ENCODE data around the gene NUPR1. TPM values are rescaled to one million over a fixed set of nuclear protein-coding genes. Genes with fewer than 3 reads are reported as not detected.
A peak's percentile ranks its signal among the peaks of the same experiment; 100 is the strongest.

Gene NUPR1
- total and polyA plus RNA-seq, 2 experiments from 2014 or later, result not detected

DNA sequence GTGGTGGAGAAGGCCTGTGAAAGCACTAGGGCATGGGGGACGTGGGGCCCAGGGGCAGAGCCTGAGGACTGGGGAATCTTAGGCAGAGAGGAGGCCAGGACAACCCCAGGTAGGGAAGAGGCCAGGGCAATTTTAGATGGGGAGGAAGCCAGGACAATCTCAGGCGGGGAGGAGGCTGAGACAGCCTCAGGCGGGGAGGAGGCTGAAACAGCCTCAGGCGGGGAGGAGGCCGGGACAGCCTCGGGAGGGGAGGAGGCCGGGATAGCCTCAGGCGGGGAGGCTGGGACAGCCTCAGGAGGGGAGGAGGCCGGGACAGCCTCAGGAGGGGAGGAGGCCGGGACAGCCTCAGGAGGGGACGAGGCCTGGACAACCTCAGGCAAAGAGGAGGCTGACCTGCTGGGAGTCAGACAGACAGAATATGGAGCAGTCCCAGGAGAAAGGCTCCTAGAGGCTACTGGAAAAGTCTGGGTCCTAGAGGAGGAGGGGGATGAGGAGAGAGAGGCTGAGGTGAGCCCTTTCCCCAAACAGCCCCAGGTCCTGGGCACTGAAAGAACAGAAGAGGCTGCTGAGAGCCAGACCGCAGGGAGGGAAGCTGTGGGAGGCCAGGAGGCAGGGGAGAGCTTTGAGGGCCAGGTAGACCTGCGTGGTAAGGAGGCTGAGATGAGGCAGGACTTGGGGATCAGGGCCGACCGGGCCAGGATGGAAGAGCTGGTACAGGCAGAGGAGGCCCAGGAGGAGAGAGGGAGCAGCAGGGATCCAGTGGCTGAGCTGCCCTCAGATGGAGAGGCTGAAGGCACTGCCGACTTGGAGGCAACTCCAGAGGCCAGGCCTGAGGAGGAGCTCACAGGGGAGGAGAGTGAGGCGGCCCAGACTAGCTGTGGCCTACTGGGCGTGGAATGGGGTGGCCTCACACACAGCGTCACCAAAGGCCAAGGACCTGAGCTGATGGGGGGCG is 42.7 kb downstream of the NUPR1 start:
- Histone ChIP-seq H3K27ac (no peak overlapping the region), H3K4me3 (no peak overlapping the region), H3K4me1 (ENCODE audit: low read depth) (no peaks in the 10 kb centered on the region), H3K9me3 (ENCODE audit: low read depth) (no peaks in the 10 kb centered on the region), H3K36me3 (no peaks in the 10 kb centered on the region), H3K27me3 (no peaks in the 10 kb centered on the region)
- no peak for TF ChIP-seq CTCF (IDR thresholded peaks at IDR 0.05; ENCODE audit: low read depth, low read length)
- no peak for DNase-seq (ENCODE audit: low read depth in 1 of 2, low spot score in 1 of 2)

GRCh38 chr16:28495098-28495793 is 43.5 kb downstream of the NUPR1 start:
- no peak for DNase-seq (ENCODE audit: low read depth in 1 of 2, low spot score in 1 of 2)
- Histone ChIP-seq H3K27ac (no peak overlapping the region), H3K4me3 (no peak overlapping the region)

DNA sequence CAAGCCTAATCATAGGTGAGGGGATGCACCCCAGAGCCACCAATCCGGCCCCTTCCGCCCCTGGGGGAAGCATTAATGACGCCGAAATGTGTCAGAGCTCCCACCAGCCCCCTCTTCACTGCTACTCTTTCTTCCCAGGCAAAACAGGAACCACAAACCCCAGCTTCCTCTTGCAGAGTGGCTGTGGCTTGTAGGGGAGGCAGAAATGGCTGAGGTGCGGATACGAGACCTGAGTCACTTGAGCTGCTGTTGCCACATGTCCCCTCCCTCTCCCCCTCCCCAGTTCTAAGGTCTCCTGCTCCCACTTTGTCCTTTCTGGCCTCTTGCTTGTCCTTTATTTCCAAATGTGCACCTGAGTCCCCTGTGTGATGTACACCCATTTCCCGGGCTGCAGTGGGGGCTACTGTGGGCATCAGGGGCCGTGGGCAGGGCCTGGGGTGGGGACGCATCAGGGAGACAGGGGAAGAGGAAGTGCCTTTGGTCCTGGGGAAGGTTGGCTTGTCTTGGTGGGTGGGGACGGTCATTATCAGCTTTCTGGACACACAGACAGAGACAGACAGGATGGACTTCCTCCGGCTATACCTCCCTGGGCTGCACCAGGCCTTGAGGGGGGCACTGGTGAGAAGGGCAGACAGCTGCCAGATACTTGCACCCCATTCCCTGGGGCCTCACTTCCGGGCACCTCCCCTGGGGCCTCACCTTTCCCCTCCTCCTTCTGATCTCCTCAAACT is 44.5 kb downstream of the NUPR1 start, which contains the start of gene APOBR:
Gene APOBR, plus strand, starts transcription at position 523 of the 731 bp plus-strand sequence. Its CDS starts 39 bp downstream, at position 562.
- Histone ChIP-seq H3K36me3 (no peaks in the 10 kb centered on the region), H3K9me3 (ENCODE audit: low read depth) (no peaks in the 10 kb centered on the region), H3K27me3 (no peaks in the 10 kb centered on the region), H3K4me3 (no peak within 1 kb of the TSS), H3K4me1 (ENCODE audit: low read depth) (no peaks in the 10 kb centered on the region), H3K27ac (no peak within 1 kb of the TSS)
- no peak for TF ChIP-seq CTCF (IDR thresholded peaks at IDR 0.05; ENCODE audit: low read depth, low read length)
- no peak for DNase-seq (ENCODE audit: low read depth in 1 of 2, low spot score in 1 of 2)

More at GRCh38 chr16:28495098-28495793, 43.5 kb downstream of the NUPR1 start:
- TF ChIP-seq CTCF (IDR thresholded peaks at IDR 0.05; ENCODE audit: low read depth, low read length), result no peak
- no peaks in the 10 kb centered on the region for H3K4me1 ChIP-seq (ENCODE audit: low read depth)
- no peaks in the 10 kb centered on the region for H3K36me3 ChIP-seq
- no peaks in the 10 kb centered on the region for H3K27me3 ChIP-seq
- H3K9me3 ChIP-seq (ENCODE audit: low read depth), result no peaks in the 10 kb centered on the region

DNA sequence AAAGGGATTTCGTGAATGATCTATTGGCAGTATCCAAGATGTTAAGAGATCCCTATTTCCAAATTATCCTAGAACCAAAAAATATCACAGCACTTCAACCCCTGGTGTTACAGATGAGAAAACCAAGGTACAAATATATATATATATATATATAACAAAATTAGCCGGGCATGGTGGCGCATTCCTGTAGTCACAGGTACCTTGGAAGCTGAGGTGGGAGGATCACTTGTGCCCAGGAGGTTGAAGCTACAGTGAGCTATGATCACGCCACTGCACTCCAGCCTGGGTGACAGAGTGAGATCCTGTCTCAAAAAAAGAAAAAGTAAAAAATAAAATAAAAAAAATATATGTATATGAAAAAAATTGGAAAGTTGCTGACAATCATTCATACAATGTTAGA is 46.3 kb downstream of the NUPR1 start:
- Histone ChIP-seq H3K4me3 (peak overlapping the region; percentile 78), H3K9me3 (ENCODE audit: low read depth) (no peaks in the 10 kb centered on the region), H3K27me3 (no peaks in the 10 kb centered on the region), H3K4me1 (ENCODE audit: low read depth) (no peaks in the 10 kb centered on the region), H3K36me3 (peaks cover 4% of the 10 kb centered on the region), H3K27ac (peak overlapping the region; percentile 97)
- DNase-seq (ENCODE audit: low read depth in 1 of 2, low spot score in 1 of 2), result no peak
- no peak for TF ChIP-seq CTCF (IDR thresholded peaks at IDR 0.05; ENCODE audit: low read depth, low read length)

DNA sequence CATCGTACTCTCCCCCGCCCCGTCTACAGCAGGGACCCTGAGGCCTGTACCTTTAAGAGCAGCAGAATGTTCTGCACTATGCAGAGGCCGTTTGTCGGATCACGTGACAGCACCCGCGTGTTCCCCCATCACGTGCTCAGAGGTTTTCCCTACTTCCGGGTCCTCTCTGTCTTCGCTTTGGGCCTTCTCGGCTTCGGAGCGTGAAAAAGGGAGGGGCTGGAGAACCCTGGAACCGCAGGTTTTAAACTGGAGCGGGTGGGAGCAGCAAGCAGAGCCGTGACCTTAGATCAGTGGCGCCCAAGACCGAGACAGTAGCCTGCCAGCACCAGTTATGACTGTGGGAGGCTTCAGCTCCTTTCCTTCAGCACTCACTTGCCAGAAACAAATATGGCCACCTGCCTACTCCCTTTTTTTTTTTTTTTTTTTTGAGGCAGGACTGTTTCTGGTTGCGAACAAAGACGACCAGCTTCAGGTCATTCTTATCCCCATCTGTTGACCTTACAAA is 46.8 kb downstream of the NUPR1 start, which contains the start of gene CLN3:
Gene CLN3, minus strand, starts transcription at position 105 of the 505 bp plus-strand sequence. CDS start 315 bp downstream, outside the sequence.
- Histone ChIP-seq H3K4me1 (ENCODE audit: low read depth) (no peaks in the 10 kb centered on the region), H3K27me3 (no peaks in the 10 kb centered on the region), H3K27ac (peak within 1 kb of the TSS; percentile 97), H3K4me3 (peak within 1 kb of the TSS; percentile 78), H3K36me3 (peaks cover 4% of the 10 kb centered on the region), H3K9me3 (ENCODE audit: low read depth) (no peaks in the 10 kb centered on the region)
- DNase-seq (ENCODE audit: low read depth in 1 of 2, low spot score in 1 of 2), result peak; percentile 91 to 96
- no peak for TF ChIP-seq CTCF (IDR thresholded peaks at IDR 0.05; ENCODE audit: low read depth, low read length)
